Endothelial cell (in vitro differentiated cells): ENCODE data around the gene ATG5. TPM values are rescaled to one million over a fixed set of nuclear protein-coding genes. Genes with fewer than 3 reads are reported as not detected.

Source experiments
- DNase-seq: peaks from one replicate; pipeline ENCODE4 v3.0.0; 2021; ENCODE audit warnings: low spot score
- H3K27ac Mint-ChIP-seq: one replicate; pipeline ENCODE4 v1.8.0; 2021; ENCODE audit warnings: mixed read lengths, inconsistent platforms; ENCODE audit not compliant: unreplicated experiment
- H3K27me3 Mint-ChIP-seq: one replicate; pipeline ENCODE4 v1.8.0; 2021; ENCODE audit warnings: mild to moderate bottlenecking, moderate library complexity, mixed read lengths, inconsistent platforms; ENCODE audit not compliant: unreplicated experiment
- H3K36me3 Mint-ChIP-seq: one replicate; pipeline ENCODE4 v1.8.0; 2021; ENCODE audit warnings: mild to moderate bottlenecking, low read depth, mixed read lengths, inconsistent platforms; ENCODE audit not compliant: unreplicated experiment
- H3K4me1 Mint-ChIP-seq: one replicate; pipeline ENCODE4 v1.8.0; 2021; ENCODE audit warnings: mild to moderate bottlenecking, mixed read lengths, inconsistent platforms; ENCODE audit not compliant: unreplicated experiment
- H3K4me3 Mint-ChIP-seq: one replicate; pipeline ENCODE4 v1.8.0; 2021; ENCODE audit warnings: mild to moderate bottlenecking, mixed read lengths, inconsistent platforms; ENCODE audit not compliant: unreplicated experiment
- H3K9me3 Mint-ChIP-seq: one replicate; pipeline ENCODE4 v1.8.0; 2021; ENCODE audit warnings: mixed read lengths, inconsistent platforms; ENCODE audit not compliant: unreplicated experiment
- CTCF ChIP-seq: fragments of 200-600 bp; sonication (generic); IDR thresholded peaks from one replicate; pipeline ENCODE4 v1.5.0; 2021; ENCODE audit warnings: antibody characterized with exemption; ENCODE audit not compliant: unreplicated experiment
- total RNA-seq: library from RNA; stranded (reverse); fragmentation: NEBNext Ultra II Directional; extraction: Animal tissue kit (Norgen Biotek cat#: 25700); gene quantifications from one replicate; pipeline ENCODE4 v1.2.1, GENCODE V29; 2021; ENCODE audit not compliant: unreplicated experiment

ATG5 gene
- total RNA-seq, 1 donor from 2014 or later, result 27.5 TPM

GRCh38 chr6:106167096-106167814 is 158.3 kb downstream of the ATG5 start:
- peaks cover 23% of the 10 kb centered on the region for H3K4me1 Mint-ChIP-seq
- TF ChIP-seq CTCF, result no peak
- no peak for DNase-seq
- H3K27me3 Mint-ChIP-seq, result peaks cover 10% of the 10 kb centered on the region
- H3K9me3 Mint-ChIP-seq, result no peaks in the 10 kb centered on the region
- H3K27ac Mint-ChIP-seq, result no peak overlapping the region
- no peaks in the 10 kb centered on the region for H3K36me3 Mint-ChIP-seq
- H3K4me3 Mint-ChIP-seq, result no peak overlapping the region

DNA sequence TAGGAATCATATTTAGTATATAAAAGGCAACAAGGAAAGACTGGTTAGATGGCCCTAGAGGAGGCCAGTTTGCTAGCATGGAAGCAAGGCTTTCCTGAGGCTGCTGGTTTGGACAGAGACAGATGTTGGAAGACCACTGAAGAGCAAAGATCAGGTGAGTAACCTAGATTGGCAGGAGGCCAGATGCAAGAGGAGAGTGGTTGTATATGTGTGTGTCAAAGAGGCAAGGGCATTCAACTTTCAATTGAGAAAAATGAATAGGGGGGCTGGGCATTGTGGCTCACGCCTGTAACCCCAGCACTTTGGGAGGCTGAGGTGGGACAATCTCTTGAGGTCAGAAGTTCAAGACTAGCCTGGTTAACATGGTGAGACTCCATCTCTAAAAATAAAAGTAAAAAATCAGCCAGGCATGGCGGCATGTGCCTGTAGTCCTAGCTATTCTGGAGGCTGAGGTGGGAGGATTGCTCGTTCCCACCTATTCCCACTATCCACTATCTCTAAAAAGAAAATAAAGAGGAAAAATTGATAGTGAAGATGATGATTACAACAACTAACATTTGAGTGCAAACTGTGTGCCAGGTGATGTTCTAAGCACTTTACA is 159.6 kb downstream of the ATG5 start:
- Mint-ChIP-seq H3K4me3 (no peak overlapping the region), H3K27ac (no peak overlapping the region), H3K9me3 (no peaks in the 10 kb centered on the region), H3K27me3 (peaks cover 10% of the 10 kb centered on the region), H3K36me3 (no peaks in the 10 kb centered on the region), H3K4me1 (peaks cover 16% of the 10 kb centered on the region)
- TF ChIP-seq CTCF, result no peak
- DNase-seq, result no peak

DNA sequence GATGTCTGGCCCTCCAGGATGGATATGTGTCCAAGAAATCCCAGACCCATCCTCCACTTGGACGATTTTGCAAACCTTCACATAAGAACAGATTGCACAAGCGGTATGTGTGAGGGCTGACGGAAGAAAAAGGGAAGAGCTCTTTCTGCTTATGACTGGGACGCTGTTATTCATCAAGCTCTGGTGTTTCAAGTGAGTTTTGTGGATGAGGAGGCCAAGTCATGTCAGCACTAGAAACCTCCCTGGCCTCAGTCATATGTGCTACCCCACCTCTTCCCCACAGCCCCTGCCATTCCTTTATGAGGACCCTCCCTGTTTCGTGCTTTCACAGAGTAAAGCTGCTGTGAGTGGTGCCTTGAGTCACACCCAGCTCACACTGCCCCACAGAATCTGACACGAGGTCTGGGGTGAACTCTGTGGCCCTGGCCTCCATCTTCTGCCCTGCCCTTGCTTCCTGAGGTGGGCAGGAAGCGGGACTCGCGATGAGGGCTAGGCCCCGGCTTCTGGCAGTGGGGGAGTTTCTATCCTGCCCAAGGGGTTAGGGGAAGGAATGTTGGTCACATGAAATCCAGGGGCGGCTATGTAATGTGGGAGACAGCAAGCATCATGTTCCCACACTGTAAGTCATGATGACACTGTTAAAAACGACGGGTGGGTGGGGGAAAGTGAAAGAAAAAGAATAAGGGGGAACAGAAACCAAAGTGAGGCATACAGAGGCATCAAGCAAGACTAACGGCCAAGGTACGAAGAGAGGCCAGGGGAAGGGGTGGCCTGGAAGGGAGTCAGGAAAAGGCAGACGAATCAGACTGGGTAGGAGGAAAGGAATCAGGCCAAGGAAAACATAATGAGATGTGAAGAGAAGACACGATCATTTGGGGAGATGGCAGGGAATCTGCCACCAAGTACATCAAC is 161.3 kb downstream of the ATG5 start:
- no peaks in the 10 kb centered on the region for H3K9me3 Mint-ChIP-seq
- peaks cover 15% of the 10 kb centered on the region for H3K4me1 Mint-ChIP-seq
- H3K27ac Mint-ChIP-seq, result no peak overlapping the region
- H3K36me3 Mint-ChIP-seq, result no peaks in the 10 kb centered on the region
- peaks cover 10% of the 10 kb centered on the region for H3K27me3 Mint-ChIP-seq
- no peak overlapping the region for H3K4me3 Mint-ChIP-seq
- DNase-seq, result no peak
- TF ChIP-seq CTCF, result no peak

DNA sequence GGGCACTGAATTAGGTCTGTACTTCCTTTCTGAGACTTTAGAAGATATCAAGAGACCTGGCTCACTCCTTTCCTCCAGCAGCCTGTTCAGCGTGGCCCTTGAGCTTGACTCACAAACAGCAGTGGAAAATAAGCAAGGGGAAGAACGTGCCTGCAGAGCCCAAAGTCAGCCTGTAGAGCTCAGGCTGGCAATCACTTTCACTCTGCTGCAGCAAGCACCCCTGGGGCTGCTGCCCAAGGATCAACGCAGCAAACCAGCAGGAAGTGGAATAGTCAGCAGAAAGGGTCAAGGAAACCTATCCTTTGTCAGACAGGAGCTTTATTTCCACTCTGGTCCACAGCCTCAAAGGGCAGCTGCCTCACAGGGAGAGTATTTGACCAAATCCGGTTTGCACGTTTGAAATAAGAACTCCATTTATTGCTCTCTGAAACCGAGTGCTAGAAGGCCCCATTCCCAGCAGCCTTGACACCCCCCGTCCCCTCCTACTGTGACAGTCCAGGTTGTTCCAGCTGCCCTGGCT is 162.1 kb downstream of the ATG5 start:
- TF ChIP-seq CTCF, result no peak
- no peaks in the 10 kb centered on the region for H3K36me3 Mint-ChIP-seq
- no peaks in the 10 kb centered on the region for H3K9me3 Mint-ChIP-seq
- no peak for DNase-seq
- no peak overlapping the region for H3K27ac Mint-ChIP-seq
- H3K4me1 Mint-ChIP-seq, result peaks cover 20% of the 10 kb centered on the region
- no peak overlapping the region for H3K4me3 Mint-ChIP-seq
- peaks cover 10% of the 10 kb centered on the region for H3K27me3 Mint-ChIP-seq
